Astrocyte (in vitro differentiated cells and primary cell): Measurements from ENCODE around the gene ITPR2.

Experiments
- EZH2 ChIP-seq: IDR thresholded peaks from 2 replicates; pipeline ENCODE4 v1.6.1; 2012; ENCODE audit warnings: mild to moderate bottlenecking, low read length, inconsistent platforms; ENCODE audit not compliant: insufficient read depth
- TF ChIP-seq, protein P1 (sequence below): IDR thresholded peaks from 2 replicates; pipeline ENCODE4 v1.5.1; 2011; ENCODE audit warnings: low read depth, mild to moderate bottlenecking, inconsistent platforms, low read length, moderate library complexity; ENCODE audit not compliant: insufficient read depth

DNA sequence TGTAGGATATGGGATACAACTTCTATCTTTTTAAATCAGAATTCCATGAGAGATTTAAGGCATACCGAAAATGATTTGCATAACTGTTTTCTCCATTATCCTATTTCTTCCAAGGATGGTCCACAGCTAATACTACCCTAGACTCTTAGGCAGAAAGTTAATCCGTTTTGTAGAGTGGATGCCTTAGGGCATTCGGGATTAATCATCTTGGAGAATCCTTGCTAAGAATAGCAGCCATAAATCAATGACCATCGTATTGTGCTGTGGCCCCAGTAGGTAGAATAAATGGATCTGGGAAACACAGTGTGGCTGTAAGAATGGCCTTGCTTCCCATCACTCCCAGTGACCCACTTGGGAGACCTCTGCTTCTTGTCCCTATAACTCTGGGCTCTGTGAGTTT is 538.0 kb downstream of the ITPR2 start:
- no peak for TF ChIP-seq EZH2
- TF ChIP-seq, protein P1, sequence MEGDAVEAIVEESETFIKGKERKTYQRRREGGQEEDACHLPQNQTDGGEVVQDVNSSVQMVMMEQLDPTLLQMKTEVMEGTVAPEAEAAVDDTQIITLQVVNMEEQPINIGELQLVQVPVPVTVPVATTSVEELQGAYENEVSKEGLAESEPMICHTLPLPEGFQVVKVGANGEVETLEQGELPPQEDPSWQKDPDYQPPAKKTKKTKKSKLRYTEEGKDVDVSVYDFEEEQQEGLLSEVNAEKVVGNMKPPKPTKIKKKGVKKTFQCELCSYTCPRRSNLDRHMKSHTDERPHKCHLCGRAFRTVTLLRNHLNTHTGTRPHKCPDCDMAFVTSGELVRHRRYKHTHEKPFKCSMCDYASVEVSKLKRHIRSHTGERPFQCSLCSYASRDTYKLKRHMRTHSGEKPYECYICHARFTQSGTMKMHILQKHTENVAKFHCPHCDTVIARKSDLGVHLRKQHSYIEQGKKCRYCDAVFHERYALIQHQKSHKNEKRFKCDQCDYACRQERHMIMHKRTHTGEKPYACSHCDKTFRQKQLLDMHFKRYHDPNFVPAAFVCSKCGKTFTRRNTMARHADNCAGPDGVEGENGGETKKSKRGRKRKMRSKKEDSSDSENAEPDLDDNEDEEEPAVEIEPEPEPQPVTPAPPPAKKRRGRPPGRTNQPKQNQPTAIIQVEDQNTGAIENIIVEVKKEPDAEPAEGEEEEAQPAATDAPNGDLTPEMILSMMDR, result no peak
